PC-3 (cell line): ENCODE measurements around the gene SYNGR3. TPM values are rescaled to one million over a fixed set of nuclear protein-coding genes. Genes with fewer than 3 reads are reported as not detected.
"Not testable (repeated sequence)": the region's sequence is repeated elsewhere in the genome, so short reads cannot be mapped to it uniquely, and the experiment has no call there.

Source experiments
- ATAC-seq: fragments of 200-7000 bp; cut with Tn5 transposase; 2 replicates; pipeline ENCODE4 v1.9.1; 2020; ENCODE audit warnings: mild to moderate bottlenecking, moderate library complexity
- BruUV-seq: library from RNA; stranded (reverse); fragments of 400-500 nt; replicated peaks from 2 replicates; lab custom pipeline; 2021; lab: Mats Ljungman, UMichigan
- CTCF ChIA-PET: fragments of 300-600 bp; sonication (Branson Sonifier 250); formaldehyde crosslinking; loops from one replicate; lab custom pipeline; 2022; ENCODE audit warnings: antibody characterized with exemption; lab: Charles Lee
- POLR2A ChIA-PET: fragments of 300-600 bp; sonication (Branson Sonifier 250); formaldehyde crosslinking; loops from one replicate; lab custom pipeline; 2022; ENCODE audit warnings: antibody characterized with exemption; ENCODE audit not compliant: unreplicated experiment; lab: Charles Lee
- DNase-seq: peaks from one replicate; pipeline ENCODE4 v3.0.0-alpha.2; 2015
- H2AFZ ChIP-seq: fragments of 300-600 bp; sonication (generic); 2 replicates; pipeline ENCODE4 v1.6.0; 2016; ENCODE audit warnings: antibody characterized with exemption, low read length
- H3F3A ChIP-seq: fragments of 300-600 bp; sonication (generic); one replicate; pipeline ENCODE4 v1.6.0; 2017; ENCODE audit warnings: antibody characterized with exemption, low read length, control low read depth, mild to moderate bottlenecking; ENCODE audit not compliant: unreplicated experiment
- H3K27ac ChIP-seq: fragments of 300-600 bp; sonication (generic); 2 replicates; pipeline ENCODE4 v1.5.1; 2016; ENCODE audit warnings: mild to moderate bottlenecking, low read length
- H3K27me3 ChIP-seq: fragments of 300-600 bp; sonication (generic); 2 replicates; pipeline ENCODE4 v1.6.1; 2016; ENCODE audit warnings: low read length, mixed read lengths
- H3K36me3 ChIP-seq: fragments of 300-600 bp; sonication (generic); 2 replicates; pipeline ENCODE4 v1.6.1; 2016; ENCODE audit warnings: low read depth, mixed run types, low read length, mixed read lengths
- H3K4me1 ChIP-seq: fragments of 300-600 bp; sonication (generic); 2 replicates; pipeline ENCODE4 v1.5.1; 2016; ENCODE audit warnings: low read length; ENCODE audit not compliant: insufficient read depth
- H3K4me2 ChIP-seq: fragments of 300-600 bp; sonication (generic); 2 replicates; pipeline ENCODE4 v1.6.0; 2016; ENCODE audit warnings: low read length
- H3K4me3 ChIP-seq: fragments of 300-600 bp; sonication (generic); 2 replicates; pipeline ENCODE4 v1.5.1; 2016; ENCODE audit warnings: mild to moderate bottlenecking, low read length, mixed read lengths
- H3K79me2 ChIP-seq: fragments of 300-600 bp; sonication (generic); 2 replicates; pipeline ENCODE4 v1.6.1; 2017; ENCODE audit warnings: low read length, mixed read lengths
- H3K9ac ChIP-seq: fragments of 300-600 bp; sonication (generic); 2 replicates; pipeline ENCODE4 v1.6.0; 2016; ENCODE audit warnings: mild to moderate bottlenecking, low read length
- H3K9me2 ChIP-seq: fragments of 300-600 bp; sonication (generic); replicated peaks from 2 replicates; pipeline ENCODE4 v1.6.1; 2016; ENCODE audit warnings: mixed run types, low read length, mixed read lengths
- H3K9me3 ChIP-seq: fragments of 300-600 bp; sonication (generic); 2 replicates; pipeline ENCODE4 v1.6.1; 2016; ENCODE audit warnings: low read length, mixed read lengths
- H4K20me1 ChIP-seq: fragments of 300-600 bp; sonication (generic); 2 replicates; pipeline ENCODE4 v1.6.1; 2016; ENCODE audit warnings: low read length, mixed read lengths
- CTCF ChIP-seq: fragments of 300-600 bp; sonication (generic); conservative IDR thresholded peaks from 2 replicates; pipeline ENCODE4 v1.5.1; 2017; ENCODE audit warnings: antibody characterized with exemption, low read depth, mild to moderate bottlenecking, low read length
- EZH2 ChIP-seq: fragments of 300-600 bp; sonication (generic); IDR thresholded peaks from one replicate; pipeline ENCODE4 v1.6.1; 2017; ENCODE audit warnings: antibody characterized with exemption, mild to moderate bottlenecking, low read length; ENCODE audit not compliant: unreplicated experiment
- EZH2phosphoT487 ChIP-seq: fragments of 300-600 bp; sonication (generic); IDR thresholded peaks from 2 replicates; pipeline ENCODE4 v1.6.1; 2018; ENCODE audit warnings: mild to moderate bottlenecking, antibody characterized with exemption, low read length, borderline replicate concordance
- intact Hi-C: fragments of 100-400 bp; cut with micrococcal nuclease; formaldehyde crosslinking; loops from 2 replicates; pipeline ENCODE4 v1.9.0; 2023
- total RNA-seq: library from RNA; depleted of rRNA; stranded (reverse); fragments of >200 nt; gene quantifications from 2 replicates; pipeline ENCODE4 v1.2.3, GENCODE V29; 2014

SYNGR3 gene
- total RNA-seq, 1 experiment from 2014 or later = 1.5 TPM

GRCh38 chr16:1950559-1950958 is 39.2 kb upstream of the SYNGR3 start:
- H3K4me1 ChIP-seq = no peaks in the 10 kb centered on the region
- H3F3A ChIP-seq = no peaks in the 10 kb centered on the region
- no peaks in the 10 kb centered on the region for H3K36me3 ChIP-seq
- no peak for DNase-seq
- no peaks in the 10 kb centered on the region for H3K79me2 ChIP-seq
- TF ChIP-seq CTCF = no peak
- no peak for TF ChIP-seq EZH2
- TF ChIP-seq EZH2phosphoT487 = no peak
- POLR2A ChIA-PET = no interaction called here
- H3K9ac ChIP-seq = no peak overlapping the region
- no peak overlapping the region for H3K4me2 ChIP-seq
- no peak overlapping the region for H2AFZ ChIP-seq
- no TSS peak for BruUV-seq
- no peaks in the 10 kb centered on the region for H4K20me1 ChIP-seq
- no peak overlapping the region for H3K27ac ChIP-seq
- CTCF ChIA-PET = no interaction called here
- H3K9me3 ChIP-seq = no peaks in the 10 kb centered on the region
- no peak for ATAC-seq
- no peaks in the 10 kb centered on the region for H3K27me3 ChIP-seq
- intact Hi-C loops = no loop called here
- H3K4me3 ChIP-seq = no peak overlapping the region
- H3K9me2 ChIP-seq = no peaks in the 10 kb centered on the region

GRCh38 chr16:1953734-1954133 is 36.0 kb upstream of the SYNGR3 start:
- TF ChIP-seq EZH2 (no peak), CTCF (no peak), EZH2phosphoT487 (no peak)
- H3K27me3 ChIP-seq = no peaks in the 10 kb centered on the region
- no peak overlapping the region for H2AFZ ChIP-seq
- no peaks in the 10 kb centered on the region for H3K79me2 ChIP-seq
- ATAC-seq (no peak), DNase-seq (no peak)
- H3K4me2 ChIP-seq = no peak overlapping the region
- no peak overlapping the region for H3K9ac ChIP-seq
- no peak overlapping the region for H3K4me3 ChIP-seq
- no peaks in the 10 kb centered on the region for H4K20me1 ChIP-seq
- H3K4me1 ChIP-seq = no peaks in the 10 kb centered on the region
- no peaks in the 10 kb centered on the region for H3K36me3 ChIP-seq
- no peaks in the 10 kb centered on the region for H3F3A ChIP-seq
- ChIA-PET POLR2A (no interaction called here), CTCF (no interaction called here)
- intact Hi-C loops = no loop called here
- no peak overlapping the region for H3K27ac ChIP-seq
- H3K9me3 ChIP-seq = no peaks in the 10 kb centered on the region
- no peaks in the 10 kb centered on the region for H3K9me2 ChIP-seq
- BruUV-seq = no TSS peak

GRCh38 chr16:1957434-1958142 is 32.2 kb upstream of the SYNGR3 start:
- POLR2A ChIA-PET, H3K9me3 ChIP-seq, ATAC-seq, DNase-seq, H2AFZ ChIP-seq, CTCF ChIA-PET, H3K36me3 ChIP-seq, H3F3A ChIP-seq, H3K9ac ChIP-seq, H3K27me3 ChIP-seq, H3K9me2 ChIP-seq, BruUV-seq, H4K20me1 ChIP-seq, H3K4me3 ChIP-seq, intact Hi-C loops, H3K4me2 ChIP-seq, H3K4me1 ChIP-seq, H3K27ac ChIP-seq: not testable (repeated sequence)
- peaks cover 21% of the 10 kb centered on the region for H3K79me2 ChIP-seq

- H4K20me1 ChIP-seq, H3K4me3 ChIP-seq, DNase-seq, CTCF ChIA-PET, H2AFZ ChIP-seq, H3K4me1 ChIP-seq, H3K9ac ChIP-seq, BruUV-seq, POLR2A ChIA-PET, H3K27ac ChIP-seq, H3K27me3 ChIP-seq, H3K4me2 ChIP-seq, H3F3A ChIP-seq, intact Hi-C loops, H3K9me3 ChIP-seq, ATAC-seq, H3K9me2 ChIP-seq: not testable (repeated sequence)
- peaks cover 11% of the 10 kb centered on the region for H3K36me3 ChIP-seq
- H3K79me2 ChIP-seq = peaks cover 27% of the 10 kb centered on the region
Measured at GRCh38 chr16:1958143-1958491, 31.7 kb upstream of the SYNGR3 start.
